HepG2 (cell line): ENCODE measurements around the gene SFTPB.

ENCODE experiments used
- CTCF ChIP-seq: sonication (generic); formaldehyde crosslinking; IDR thresholded peaks from 2 replicates; pipeline ENCODE4 v1.5.0; 2020; ENCODE audit warnings: mild to moderate bottlenecking, missing genetic modification reagents, moderate library complexity
- GABPB1 ChIP-seq: IDR thresholded peaks from 2 replicates; pipeline ENCODE4 v1.6.1; 2016; ENCODE audit warnings: mild to moderate bottlenecking, missing genetic modification reagents, moderate library complexity, missing compliant biosample characterization
- MAX ChIP-seq: IDR thresholded peaks from 2 replicates; pipeline ENCODE4 v1.6.1; 2012; ENCODE audit warnings: inconsistent platforms
- SRF ChIP-seq: IDR thresholded peaks from 2 replicates; pipeline ENCODE4 v1.6.1; 2011; ENCODE audit warnings: mild to moderate bottlenecking, low read depth, low read length, moderate library complexity

DNA sequence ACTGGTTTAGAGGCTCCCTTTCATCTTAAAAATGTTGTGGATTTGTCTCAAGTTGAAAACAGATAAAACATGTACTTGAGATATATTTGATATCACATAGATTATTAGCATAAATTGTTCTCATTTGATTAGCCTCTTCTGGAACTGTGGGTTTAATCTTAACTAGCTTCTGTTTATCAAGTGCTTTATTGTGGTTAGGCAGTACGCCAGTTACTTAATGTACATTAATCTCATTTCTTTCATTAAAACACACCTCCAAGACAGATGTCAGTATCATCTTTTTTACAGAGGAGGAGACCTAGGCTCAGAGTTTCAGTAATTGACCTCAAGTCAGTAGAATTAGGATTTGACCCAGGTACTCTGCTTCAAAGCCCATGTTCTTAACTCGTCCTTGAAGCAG, 21.8 kb downstream of the SFTPB start:
- TF ChIP-seq SRF (no peak), CTCF (CRISPR knock-in tag) (no peak), GABPB1 (CRISPR knock-in tag) (no peak), MAX (no peak)
